Thymus (tissue), 11 donors: ENCODE measurements around the gene PPDPF. TPM values are rescaled to one million over a fixed set of nuclear protein-coding genes. Genes with fewer than 3 reads are reported as not detected.
"Not testable (repeated sequence)": the region's sequence is repeated elsewhere in the genome, so short reads cannot be mapped to it uniquely, and the experiment has no call there.

Experiments
- DNase-seq, 9 donors: peaks; one replicate each; pipeline ENCODE4 v3.0.0-alpha.2; 2013; ENCODE audit warnings: low spot score in 9 of 9, low read depth in 6 of 9, missing footprints in 1 of 9
- H3K27ac ChIP-seq, 2 donors: one replicate each; pipeline ENCODE4 v1.5.1; 2013; ENCODE audit warnings: control low read depth in 1 of 2, low read depth in 1 of 2, low read length in 1 of 2, mild to moderate bottlenecking in 1 of 2, moderate library complexity in 1 of 2
- H3K27me3 ChIP-seq, 2 donors: one replicate each; pipeline ENCODE4 v1.5.1; 2013; ENCODE audit warnings: low read length in 1 of 2; ENCODE audit not compliant: control insufficient read depth in 2 of 2, insufficient read depth in 1 of 2
- H3K36me3 ChIP-seq, 2 donors: one replicate each; pipeline ENCODE4 v1.5.1; 2013; ENCODE audit warnings: low read length in 1 of 2, mild to moderate bottlenecking in 1 of 2, moderate library complexity in 1 of 2; ENCODE audit not compliant: control insufficient read depth in 2 of 2, insufficient read depth in 2 of 2
- H3K4me1 ChIP-seq, 2 donors: one replicate each; pipeline ENCODE4 v1.5.1; 2013; ENCODE audit warnings: low read length in 2 of 2; ENCODE audit not compliant: control insufficient read depth in 2 of 2, insufficient read depth in 2 of 2
- H3K4me3 ChIP-seq, 2 donors: one replicate each; pipeline ENCODE4 v1.5.1; 2013; ENCODE audit warnings: low read length in 2 of 2, control low read depth in 1 of 2, mild to moderate bottlenecking in 1 of 2
- H3K9me3 ChIP-seq, 2 donors: one replicate each; pipeline ENCODE4 v1.5.1; 2013; ENCODE audit warnings: low read length in 1 of 2, mild to moderate bottlenecking in 1 of 2; ENCODE audit not compliant: control insufficient read depth in 2 of 2, insufficient read depth in 1 of 2
- WGBS: extraction: QIAGEN DNeasy Blood & Tissue Kit; methylation state at CpG from one replicate; pipeline ENCODE4 v1.1.7; 2013; 5-methylcytosine and 5-hydroxymethylcytosine counted together
- polyA plus RNA-seq: library from polyadenylated mRNA; stranded (reverse); fragments of 200-250 nt; gene quantifications from one replicate; pipeline ENCODE4 v1.2.3, GENCODE V29; 2013
- total RNA-seq: library from RNA; stranded (reverse); fragments of 120-200 nt; gene quantifications from one replicate; pipeline ENCODE4 v1.2.4, GENCODE V29; 2013
- donor health status: healthy.

Gene PPDPF
- total and polyA plus RNA-seq, 2 donors: 18.0 to 229 TPM

DNA sequence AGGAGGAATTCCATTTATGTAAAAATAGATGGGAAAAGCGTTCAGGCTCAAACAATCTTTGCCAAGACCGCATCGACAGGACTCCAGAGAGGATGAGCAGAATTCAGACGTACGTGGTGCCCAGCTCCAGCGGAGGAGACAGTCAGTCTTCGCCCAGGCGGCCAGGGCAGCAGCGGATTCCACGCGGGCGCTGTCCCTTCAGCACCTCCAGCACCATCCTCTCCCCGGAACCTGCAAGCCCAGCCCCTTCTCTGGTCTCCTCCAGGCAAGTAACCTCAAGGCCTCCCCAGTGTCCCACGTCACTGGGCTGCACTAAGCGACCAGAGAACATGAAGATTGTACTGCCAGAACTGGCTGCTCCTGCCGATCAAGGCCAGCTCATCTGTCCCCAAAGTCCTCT, 45.4 kb upstream of the PPDPF start:
- 20% methylated on average over 16 of the region's 16 CpGs for WGBS
- H3K36me3 ChIP-seq: no peaks in the 10 kb centered on the region
- DNase-seq: no peak

DNA sequence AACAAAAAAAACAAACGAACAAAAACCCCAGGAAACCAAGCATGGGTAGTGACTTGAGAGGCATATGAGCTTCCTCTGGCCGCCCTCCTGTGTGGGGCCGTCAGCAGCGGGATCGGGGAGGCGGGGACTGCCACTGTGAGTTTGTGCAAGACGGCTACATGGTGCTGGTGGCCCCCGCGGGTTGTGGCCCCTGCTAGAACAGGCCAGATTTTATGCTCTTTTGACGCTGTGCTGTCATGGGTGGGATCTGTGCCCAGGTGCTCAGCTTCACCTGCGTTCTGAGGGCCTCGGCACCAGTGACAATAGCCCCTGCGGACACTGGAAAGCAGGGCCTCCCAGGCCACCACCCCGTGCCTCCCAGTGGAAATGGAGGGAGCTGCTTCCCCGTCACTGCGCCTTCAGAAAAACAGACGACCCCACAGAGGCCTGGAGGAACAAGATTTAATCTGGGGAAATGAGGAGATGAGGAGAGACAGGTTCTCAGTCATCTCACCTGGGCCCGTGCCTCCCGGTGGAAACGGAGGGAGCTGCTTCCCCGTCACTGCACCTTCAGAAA, 43.4 kb upstream of the PPDPF start:
- H3K27me3 ChIP-seq: peaks cover 32 to 82% of the 10 kb centered on the region in 2 donors
- H3K27ac ChIP-seq: no peak overlapping the region
- H3K4me3 ChIP-seq: no peak overlapping the region
- no peaks in the 10 kb centered on the region for H3K36me3 ChIP-seq
- 41% methylated on average over 21 of the region's 21 CpGs for WGBS
- no peak for DNase-seq
- peaks cover 0 to 1% of the 10 kb centered on the region in 2 donors for H3K9me3 ChIP-seq
- H3K4me1 ChIP-seq: no peaks in the 10 kb centered on the region

More for the DNA sequence above, 45.4 kb upstream of the PPDPF start:
- no peak overlapping the region for H3K4me3 ChIP-seq
- H3K4me1 ChIP-seq: no peaks in the 10 kb centered on the region
- no peak overlapping the region for H3K27ac ChIP-seq
- H3K9me3 ChIP-seq: peaks cover 0 to 1% of the 10 kb centered on the region in 2 donors
- peaks cover 50 to 90% of the 10 kb centered on the region in 2 donors for H3K27me3 ChIP-seq

DNA sequence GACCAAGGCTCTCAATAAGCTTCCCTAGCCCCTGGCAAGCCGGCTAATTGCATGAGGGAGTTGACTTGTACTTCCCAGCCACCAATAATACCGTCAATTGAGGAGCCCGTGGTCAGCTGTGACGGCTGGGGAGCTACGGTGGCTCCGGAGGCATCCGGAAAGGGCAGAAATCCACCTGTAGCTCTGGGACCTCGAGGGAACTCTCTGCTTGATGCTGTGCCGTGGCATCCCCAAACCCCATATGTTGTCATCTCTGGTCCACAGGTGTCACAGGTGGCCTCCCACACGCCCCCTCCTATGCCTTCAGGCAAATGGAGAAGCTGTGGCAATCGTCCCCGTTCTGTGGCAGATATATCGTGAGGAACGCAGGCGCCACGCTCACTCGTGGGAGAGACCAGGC, 42.6 kb upstream of the PPDPF start:
- H3K27ac ChIP-seq: no peak overlapping the region
- 76% methylated on average over 17 of the region's 17 CpGs for whole genome bisulfite sequencing
- DNase-seq: no peak
- no peaks in the 10 kb centered on the region for H3K36me3 ChIP-seq
- H3K9me3 ChIP-seq: peaks cover 0 to 1% of the 10 kb centered on the region in 2 donors
- no peaks in the 10 kb centered on the region for H3K4me1 ChIP-seq
- H3K4me3 ChIP-seq: no peak overlapping the region
- H3K27me3 ChIP-seq: peaks cover 27 to 87% of the 10 kb centered on the region in 2 donors

DNA sequence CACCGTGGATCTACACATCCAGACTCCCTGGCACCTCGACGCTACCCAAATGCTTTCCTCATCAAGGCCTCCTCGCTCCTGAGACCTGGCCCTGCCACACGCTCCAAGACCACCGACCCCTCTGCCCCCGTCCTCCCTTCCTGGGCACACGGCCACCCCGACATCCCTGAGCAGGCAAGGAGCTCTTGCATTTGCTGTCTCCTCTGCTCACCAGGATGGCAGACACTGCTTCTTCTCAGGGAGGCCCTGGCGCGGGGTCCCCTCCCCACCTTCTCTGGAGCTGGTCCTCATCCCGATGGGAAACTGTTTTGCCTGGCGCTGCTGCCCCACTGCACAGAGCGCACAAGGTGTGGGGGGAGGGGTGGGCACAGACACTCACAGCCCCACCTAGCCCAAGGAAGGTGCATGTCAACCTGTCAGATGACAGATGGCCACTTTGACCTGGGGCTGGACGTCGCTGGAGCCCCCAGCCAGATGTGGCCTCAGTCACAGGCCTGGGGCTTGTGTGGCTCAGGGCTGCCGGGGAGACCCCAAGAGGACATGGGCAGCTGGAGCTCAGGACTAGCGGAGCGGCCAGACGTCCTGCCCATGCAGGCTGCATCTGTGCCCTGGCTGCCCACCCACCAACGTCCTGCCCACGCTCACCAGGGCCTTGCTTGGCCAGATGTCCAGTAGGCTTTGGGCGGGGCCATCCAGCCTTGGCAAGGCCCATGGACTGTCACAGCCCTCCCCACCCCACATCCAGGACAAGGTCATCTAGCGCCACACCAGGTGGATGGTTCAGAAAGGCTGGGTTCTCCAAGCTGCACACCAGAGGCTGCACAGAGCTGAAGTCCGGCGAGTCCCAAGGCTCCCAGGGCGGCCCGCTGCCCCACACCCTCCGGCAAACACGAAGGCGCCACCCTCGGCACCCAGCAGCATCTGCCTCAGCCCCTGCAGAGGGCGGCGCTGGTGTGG, 41.9 kb upstream of the PPDPF start:
- DNase-seq: no peak
- H3K4me1 ChIP-seq: no peaks in the 10 kb centered on the region
- H3K27me3 ChIP-seq: peaks cover 20 to 84% of the 10 kb centered on the region in 2 donors
- H3K4me3 ChIP-seq: no peak overlapping the region
- H3K27ac ChIP-seq: no peak overlapping the region
- no peaks in the 10 kb centered on the region for H3K36me3 ChIP-seq
- WGBS: 91% methylated on average over 34 of the region's 34 CpGs
- H3K9me3 ChIP-seq: peaks cover 0 to 1% of the 10 kb centered on the region in 2 donors

DNA sequence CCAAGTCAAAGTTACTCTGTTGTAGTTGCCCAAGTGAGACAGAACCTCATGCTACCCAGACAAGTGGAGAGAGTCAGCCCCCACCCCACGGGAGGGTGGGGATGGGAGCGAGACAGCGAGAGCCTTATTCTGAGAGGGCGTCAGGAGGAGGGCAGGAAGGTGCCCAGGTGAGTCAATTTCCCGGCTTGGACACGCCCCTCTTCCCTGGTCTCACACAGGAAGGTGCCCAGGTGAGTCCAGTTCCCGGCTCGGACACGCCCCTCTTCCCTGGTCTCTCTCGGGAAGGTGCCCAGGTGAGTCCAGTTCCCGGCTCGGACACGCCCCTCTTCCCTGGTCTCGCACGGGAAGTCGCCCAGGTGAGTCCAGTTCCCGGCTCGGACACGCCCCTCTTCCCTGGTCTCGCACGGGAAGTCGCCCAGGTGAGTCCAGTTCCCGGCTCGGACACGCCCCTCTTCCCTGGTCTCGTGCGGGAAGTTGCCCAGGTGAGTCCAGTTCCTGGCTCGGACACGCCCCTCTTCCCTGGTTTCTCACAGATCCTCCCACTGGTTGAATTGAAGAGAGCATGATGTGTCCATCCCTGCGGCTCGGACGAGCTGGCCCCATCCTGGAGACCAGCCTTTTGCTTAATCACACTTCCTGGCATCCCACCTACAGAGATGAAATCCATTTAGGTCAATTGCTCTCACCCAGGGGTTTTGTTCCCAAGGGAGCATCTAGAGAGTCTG, 40.7 kb upstream of the PPDPF start:
- H3K36me3 ChIP-seq, DNase-seq, H3K4me3 ChIP-seq, H3K4me1 ChIP-seq, H3K9me3 ChIP-seq, H3K27ac ChIP-seq: not testable (repeated sequence)
- peaks cover 15 to 79% of the 10 kb centered on the region in 2 donors for H3K27me3 ChIP-seq
- WGBS: 71% methylated on average over 32 of the region's 32 CpGs

DNA sequence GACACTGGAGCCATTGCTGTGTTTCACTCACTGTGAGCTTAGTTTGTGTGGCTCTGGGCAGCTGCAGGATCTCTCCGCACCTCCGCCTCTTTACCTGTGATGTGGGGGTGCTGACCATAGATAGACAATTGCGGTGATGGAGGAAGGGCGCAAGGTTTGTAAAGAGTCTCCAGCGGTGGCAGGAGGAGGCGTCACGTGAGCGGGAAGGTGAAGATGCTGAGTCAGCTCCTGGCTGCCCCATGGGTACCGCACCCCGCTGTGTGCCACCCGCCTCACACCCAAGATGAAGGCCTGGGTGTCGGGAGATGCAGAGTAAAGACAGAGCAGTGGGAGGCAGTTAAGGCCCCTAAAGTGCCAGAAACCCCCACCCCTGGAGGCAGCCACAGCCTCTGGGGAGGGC, 39.1 kb upstream of the PPDPF start:
- Histone ChIP-seq H3K4me1 (no peaks in the 10 kb centered on the region), H3K27me3 (peaks cover 5 to 77% of the 10 kb centered on the region in 2 donors)

DNA sequence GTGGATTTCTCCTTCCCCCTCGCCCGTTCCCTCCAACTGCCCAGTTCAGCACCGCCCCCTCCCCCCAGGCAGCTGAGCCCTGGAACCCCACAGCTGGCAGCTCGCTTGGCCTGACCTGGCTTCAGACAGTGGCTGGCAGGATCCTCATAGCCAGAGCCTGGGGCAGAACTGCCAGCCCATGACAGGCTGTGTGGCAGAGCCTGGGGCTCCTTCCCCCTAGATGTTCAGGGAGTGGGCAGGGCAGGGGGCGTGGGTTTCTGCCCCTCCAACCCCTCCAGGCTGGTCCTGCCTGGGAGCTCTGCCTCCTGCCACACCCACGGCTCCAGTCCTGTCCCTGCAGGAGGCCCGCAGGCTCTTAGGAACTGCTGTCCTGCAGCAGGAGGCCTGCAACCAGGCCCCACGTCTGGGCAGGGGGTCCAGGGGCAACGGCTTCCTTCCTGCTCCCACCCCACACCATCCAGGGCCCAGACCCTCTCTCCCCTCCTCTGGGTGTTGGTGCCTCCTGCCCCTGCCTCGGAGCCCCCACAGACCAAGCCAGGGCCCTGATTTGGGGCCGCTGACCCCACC, 38.5 kb upstream of the PPDPF start:
- 71% methylated on average over 11 of the region's 11 CpGs for WGBS
- H3K4me1 ChIP-seq: no peaks in the 10 kb centered on the region
- H3K27ac ChIP-seq: no peak overlapping the region
- H3K36me3 ChIP-seq: no peaks in the 10 kb centered on the region
- DNase-seq: no peak
- H3K4me3 ChIP-seq: no peak overlapping the region
- H3K27me3 ChIP-seq: peaks cover 5 to 77% of the 10 kb centered on the region in 2 donors
- no peaks in the 10 kb centered on the region for H3K9me3 ChIP-seq

More for the DNA sequence above, 39.1 kb upstream of the PPDPF start:
- H3K36me3 ChIP-seq: no peaks in the 10 kb centered on the region
- no peaks in the 10 kb centered on the region for H3K9me3 ChIP-seq
- no peak for DNase-seq
- H3K4me3 ChIP-seq: no peak overlapping the region
- no peak overlapping the region for H3K27ac ChIP-seq
- WGBS: 67% methylated on average over 12 of the region's 12 CpGs

DNA sequence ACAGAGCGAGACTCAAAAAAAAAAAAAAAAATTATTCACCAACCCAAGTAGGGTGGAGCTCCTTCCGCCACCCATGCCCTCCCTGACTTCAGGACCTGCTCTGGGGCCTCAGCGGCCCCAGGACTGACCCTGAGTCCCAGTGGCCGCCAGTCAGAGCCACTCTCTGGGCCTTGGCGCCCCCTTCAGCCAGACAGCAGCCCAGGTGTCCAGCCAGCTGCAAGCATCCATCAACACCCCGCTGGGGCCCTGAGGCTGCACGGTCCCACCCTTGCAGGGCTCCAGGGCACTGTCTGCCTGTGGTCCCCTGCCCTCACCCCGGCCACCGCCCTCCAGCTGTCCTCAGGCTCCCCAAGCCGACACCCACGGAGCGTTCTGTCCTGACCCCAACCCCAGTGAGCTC, 36.7 kb upstream of the PPDPF start:
- DNase-seq: no peak
- 76% methylated on average over 12 of the region's 12 CpGs for WGBS
- H3K36me3 ChIP-seq: no peaks in the 10 kb centered on the region

More for the DNA sequence above, 36.7 kb upstream of the PPDPF start:
- Histone ChIP-seq H3K9me3 (no peaks in the 10 kb centered on the region), H3K27me3 (peaks cover 21 to 74% of the 10 kb centered on the region in 2 donors), H3K27ac (no peak overlapping the region), H3K4me1 (no peaks in the 10 kb centered on the region), H3K4me3 (no peak overlapping the region)
